ENCODE measurements around the gene SLC16A12.
"Not testable (repeated sequence)": the region's sequence is repeated elsewhere in the genome, so short reads cannot be mapped to it uniquely, and the experiment has no call there.

The SLC16A12 gene

GRCh38 chr10:89469517-89469916, 65.9 kb downstream of the SLC16A12 start:
- no peak for TF ChIP-seq JUND (IDR thresholded peaks at IDR 0.05; ENCODE audit: low read depth)
- DNase-seq (ENCODE audit: low read depth in 1 of 2, low spot score in 1 of 2), result no peak
- in situ Hi-C loops (cut with HindIII; ENCODE audit: low pct_unique_long_range_greater_than_20kb, low sequenced_read_pairs), result no loop called here

GRCh38 chr10:89468191-89468965, 67.0 kb downstream of the SLC16A12 start:
- TF ChIP-seq JUND (IDR thresholded peaks at IDR 0.05; ENCODE audit: low read depth), result no peak
- in situ Hi-C loops (cut with HindIII; ENCODE audit: low pct_unique_long_range_greater_than_20kb, low sequenced_read_pairs), result no loop called here
- no peak for DNase-seq (ENCODE audit: low read depth in 1 of 2, low spot score in 1 of 2)

- TF ChIP-seq JUND (IDR thresholded peaks at IDR 0.05; ENCODE audit: low read depth), result peak; percentile 83
- in situ Hi-C loops (cut with HindIII; ENCODE audit: low pct_unique_long_range_greater_than_20kb, low sequenced_read_pairs), result no loop called here
- peak; percentile 29 to 90 for DNase-seq (ENCODE audit: low read depth in 1 of 2, low spot score in 1 of 2)
Measured at GRCh38 chr10:89466599-89467035, 68.8 kb downstream of the SLC16A12 start.

GRCh38 chr10:89465196-89465595, 70.2 kb downstream of the SLC16A12 start:
- DNase-seq (ENCODE audit: low read depth in 1 of 2, low spot score in 1 of 2), result no peak
- in situ Hi-C loops (cut with HindIII; ENCODE audit: low pct_unique_long_range_greater_than_20kb, low sequenced_read_pairs), result no loop called here
- TF ChIP-seq JUND (IDR thresholded peaks at IDR 0.05; ENCODE audit: low read depth), result no peak

- TF ChIP-seq JUND (IDR thresholded peaks at IDR 0.05; ENCODE audit: low read depth), result no peak
- no peak for DNase-seq (ENCODE audit: low read depth in 1 of 2, low spot score in 1 of 2)
- in situ Hi-C loops (cut with HindIII; ENCODE audit: low pct_unique_long_range_greater_than_20kb, low sequenced_read_pairs), result no loop called here
Measured at GRCh38 chr10:89463846-89464537, 71.4 kb downstream of the SLC16A12 start.

GRCh38 chr10:89458784-89459183, 76.6 kb downstream of the SLC16A12 start:
- TF ChIP-seq JUND (IDR thresholded peaks at IDR 0.05; ENCODE audit: low read depth), result no peak
- no peak for DNase-seq (ENCODE audit: low read depth in 1 of 2, low spot score in 1 of 2)
- in situ Hi-C loops (cut with HindIII; ENCODE audit: low pct_unique_long_range_greater_than_20kb, low sequenced_read_pairs), result no loop called here

- DNase-seq (ENCODE audit: low read depth in 1 of 2, low spot score in 1 of 2), result no peak
- in situ Hi-C loops (cut with HindIII; ENCODE audit: low pct_unique_long_range_greater_than_20kb, low sequenced_read_pairs), result no loop called here
- TF ChIP-seq JUND (IDR thresholded peaks at IDR 0.05; ENCODE audit: low read depth), result no peak
Measured at GRCh38 chr10:89458291-89458690, 77.1 kb downstream of the SLC16A12 start.

- TF ChIP-seq JUND (IDR thresholded peaks at IDR 0.05; ENCODE audit: low read depth), result no peak
- in situ Hi-C loops (cut with HindIII; ENCODE audit: low pct_unique_long_range_greater_than_20kb, low sequenced_read_pairs), result no loop called here
- no peak for DNase-seq (ENCODE audit: low read depth in 1 of 2, low spot score in 1 of 2)
Measured at GRCh38 chr10:89454561-89455347, 80.6 kb downstream of the SLC16A12 start.

GRCh38 chr10:89452193-89452592, 83.2 kb downstream of the SLC16A12 start:
- in situ Hi-C loops (cut with HindIII; ENCODE audit: low pct_unique_long_range_greater_than_20kb, low sequenced_read_pairs), result no loop called here
- no peak for TF ChIP-seq JUND (IDR thresholded peaks at IDR 0.05; ENCODE audit: low read depth)

GRCh38 chr10:89450901-89451300, 84.5 kb downstream of the SLC16A12 start:
- no peak for TF ChIP-seq JUND (IDR thresholded peaks at IDR 0.05; ENCODE audit: low read depth)
- no peak for DNase-seq (ENCODE audit: low read depth in 1 of 2, low spot score in 1 of 2)
- in situ Hi-C loops (cut with HindIII; ENCODE audit: low pct_unique_long_range_greater_than_20kb, low sequenced_read_pairs), result no loop called here

More at GRCh38 chr10:89452193-89452592, 83.2 kb downstream of the SLC16A12 start:
- DNase-seq (ENCODE audit: low read depth in 1 of 2, low spot score in 1 of 2), result no peak

GRCh38 chr10:89444819-89445218, 90.6 kb downstream of the SLC16A12 start:
- in situ Hi-C loops (cut with HindIII; ENCODE audit: low pct_unique_long_range_greater_than_20kb, low sequenced_read_pairs); DNase-seq (ENCODE audit: low read depth in 1 of 2, low spot score in 1 of 2): not testable (repeated sequence)

- no peak for DNase-seq (ENCODE audit: low read depth in 1 of 2, low spot score in 1 of 2)
- in situ Hi-C loops (cut with HindIII; ENCODE audit: low pct_unique_long_range_greater_than_20kb, low sequenced_read_pairs), result no loop called here
- no peak for TF ChIP-seq JUND (IDR thresholded peaks at IDR 0.05; ENCODE audit: low read depth)
Measured at GRCh38 chr10:89442289-89442688, 93.1 kb downstream of the SLC16A12 start.

All from T47D (cell line).